HG03457 (cell line): ENCODE measurements around the gene SSC5D.

Experiments
- ATAC-seq: cut with Tn5 transposase; IDR thresholded peaks from one replicate; pipeline ENCODE4 v1.9.1; 2021; ENCODE audit warnings: moderate number of reproducible peaks; ENCODE audit not compliant: unreplicated experiment

The SSC5D gene

GRCh38 chr19:55535173-55535964 is 47.1 kb downstream of the SSC5D start:
- no peak for ATAC-seq

- ATAC-seq, result no peak
Measured at GRCh38 chr19:55535965-55536350, 47.7 kb downstream of the SSC5D start.

GRCh38 chr19:55536366-55536765 is 48.1 kb downstream of the SSC5D start:
- ATAC-seq, result no peak

GRCh38 chr19:55536951-55537740 is 48.9 kb downstream of the SSC5D start, which contains the start of gene SBK2:
Gene SBK2, minus strand, starts transcription at chr19:55537133. Its CDS starts 839 bp downstream, at chr19:55536294.
- ATAC-seq, result no peak

- no peak for ATAC-seq
Measured at GRCh38 chr19:55537741-55538111, 49.5 kb downstream of the SSC5D start.

GRCh38 chr19:55538132-55538531 is 49.9 kb downstream of the SSC5D start:
- ATAC-seq, result no peak

GRCh38 chr19:55539090-55539984 is 51.1 kb downstream of the SSC5D start:
- no peak for ATAC-seq

- no peak for ATAC-seq
Measured at GRCh38 chr19:55540619-55541018, 52.4 kb downstream of the SSC5D start.

GRCh38 chr19:55541091-55541490 is 52.9 kb downstream of the SSC5D start:
- ATAC-seq, result no peak

- ATAC-seq, result no peak
Measured at GRCh38 chr19:55542292-55542855, 54.1 kb downstream of the SSC5D start.

GRCh38 chr19:55543567-55543966 is 55.3 kb downstream of the SSC5D start:
- no peak for ATAC-seq

- ATAC-seq, result no peak
Measured at GRCh38 chr19:55544014-55544413, 55.8 kb downstream of the SSC5D start.

- no peak for ATAC-seq
Measured at GRCh38 chr19:55544776-55545439, 56.7 kb downstream of the SSC5D start.

GRCh38 chr19:55545443-55545842 is 57.2 kb downstream of the SSC5D start, which contains the start of gene SBK3:
Gene SBK3, minus strand, starts transcription at chr19:55545543. Its CDS starts 0 bp downstream, at chr19:55545543.
- ATAC-seq, result no peak

- ATAC-seq, result no peak
Measured at GRCh38 chr19:55546011-55546410, 57.8 kb downstream of the SSC5D start.

- ATAC-seq, result no peak
Measured at GRCh38 chr19:55546822-55547614, 58.8 kb downstream of the SSC5D start.

GRCh38 chr19:55549500-55550320 is 61.5 kb downstream of the SSC5D start:
- no peak for ATAC-seq

- ATAC-seq, result no peak
Measured at GRCh38 chr19:55550321-55550650, 62.0 kb downstream of the SSC5D start.

- ATAC-seq, result no peak
Measured at GRCh38 chr19:55552206-55552605, 64.0 kb downstream of the SSC5D start.
